ENCODE measurements around the gene TRPM4. TPM values are rescaled to one million over a fixed set of nuclear protein-coding genes. Genes with fewer than 3 reads are reported as not detected.
"Not testable (repeated sequence)": the region's sequence is repeated elsewhere in the genome, so short reads cannot be mapped to it uniquely, and the experiment has no call there.

Gene TRPM4
- total and polyA plus RNA-seq, 2 of the 8 experiments (the other 6 are each of a cell fraction or from before 2014, with no cell fraction given) = 11.3 to 13.3 TPM

GRCh38 chr19:49146408-49146770 is 11.2 kb upstream of the TRPM4 start:
- not testable (repeated sequence) for H4K20me1 ChIP-seq (replicated peaks in 1 of 2; ENCODE audit: control insufficient read depth in 1 of 2, insufficient read depth in 2 of 2, low read length in 2 of 2); H3K23ac ChIP-seq (ENCODE audit: insufficient read length); H3K27ac ChIP-seq (ENCODE audit: low read depth, low read length); H3K36me3 ChIP-seq (ENCODE audit: control insufficient read depth in 2 of 4, insufficient read depth in 4 of 4, low read length in 3 of 4); FAIRE-seq; H2AFZ ChIP-seq (ENCODE audit: low read length); H3K14ac ChIP-seq (ENCODE audit: insufficient read length); H3K9ac ChIP-seq (replicated peaks in 1 of 4; ENCODE audit: extremely low read depth in 1 of 4, low read depth in 3 of 4, low read length in 3 of 4); H3K79me2 ChIP-seq (ENCODE audit: control insufficient read depth in 1 of 2, insufficient read depth in 2 of 2, low read length in 2 of 2); H3K9me3 ChIP-seq (ENCODE audit: insufficient read depth in 2 of 2, low read depth in 1 of 2, low read length in 1 of 2); H2BK15ac ChIP-seq (ENCODE audit: low read length); H3K4ac ChIP-seq (replicated peaks; ENCODE audit: insufficient read length, low read depth, low read length); DNase-seq (ENCODE audit: low read depth in 1 of 2, low spot score in 2 of 2); H2AK5ac ChIP-seq (ENCODE audit: low read depth, low read length); H3K79me1 ChIP-seq (ENCODE audit: low read depth, low read length); H3K27me3 ChIP-seq (replicated peaks in 1 of 4; ENCODE audit: control insufficient read depth in 3 of 4, extremely low read depth in 1 of 4, insufficient read depth in 3 of 4, low read length in 3 of 4)
- peak overlapping the region; percentile 79 for H4K5ac ChIP-seq (ENCODE audit: insufficient read length, low read depth, low read length)
- H2BK120ac ChIP-seq (replicated peaks; ENCODE audit: low read depth, low read length) = peak overlapping the region; percentile 88
- H3K4me2 ChIP-seq (ENCODE audit: insufficient read depth in 1 of 2, low read depth in 2 of 2, low read length in 2 of 2) = peak overlapping the region; percentile 27 to 90
- H3K18ac ChIP-seq (ENCODE audit: extremely low read depth, low read length) = peak overlapping the region; percentile 88
- H3K56ac ChIP-seq (replicated peaks; ENCODE audit: insufficient read length, low read depth, low read length) = peak overlapping the region; percentile 73
- peak overlapping the region; percentile 83; the same call in 1 of the 2 replicates for H2BK5ac ChIP-seq (ENCODE audit: low read depth, low read length)
- H3K4me1 ChIP-seq (replicated peaks in 1 of 4; ENCODE audit: control insufficient read depth in 3 of 4, insufficient read depth in 4 of 4, low read length in 3 of 4) = peaks cover 0 to 19% (median 10%) of the 10 kb centered on the region in 4 experiments; a peak in 6 of 7 replicates
- WGBS, 2 experiments (ENCODE audit: extremely low coverage in 1 of 2, insufficient coverage in 1 of 2, insufficient read length in 1 of 2, insufficient replicate concordance in 2 of 2, low coverage in 1 of 2, low lambda C conversion rate in 2 of 2, missing lambda C conversion rate in 1 of 2) = 17% methylated on average over 7 of the region's 7 CpGs; no CpG with 5 or more reads in 1 of the 2 experiments
- TF ChIP-seq POLR2AphosphoS5 (IDR thresholded peaks at IDR 0.05; ENCODE audit: low read depth, low read length) (0 out of 2 replicates have a peak, but pooled peaks have one; percentile 26), KDM4A (IDR thresholded peaks at IDR 0.05; ENCODE audit: low read depth, low read length, severe bottlenecking) (peak; percentile 38), TAF1 (IDR thresholded peaks at IDR 0.05; ENCODE audit: low read depth, low read length) (peak; percentile 17; the same call in 1 of the 2 replicates)
- peak overlapping the region; percentile 80; the same call in 1 of the 2 replicates for H2BK20ac ChIP-seq (ENCODE audit: low read length)
- H2BK12ac ChIP-seq (ENCODE audit: low read depth, low read length) = 0 out of 2 replicates have a peak overlapping the region, but pooled peaks have one; percentile 50
- peaks cover 31% of the 10 kb centered on the region for H3K23me2 ChIP-seq (ENCODE audit: low read depth, low read length)
- ChIA-PET CTCF (ENCODE audit: partially characterized antibody) (interaction anchor here (0.6 to 6.4 kb wide), 38 partner anchors 9 to 622 kb away, joined by 3 to 99 read pairs (median 4); partner anchors contain the start of genes HRC, LIN7B and TRPM4), POLR2A (ENCODE audit: partially characterized antibody) (interaction anchor here (0.8 to 5.6 kb wide), 18 partner anchors 8 to 1354 kb away, joined by 3 to 47 read pairs (median 4); partner anchors contain the start of genes C19orf73, LIN7B and TRPM4)
- peak overlapping the region; percentile 90 for H4K91ac ChIP-seq (replicated peaks; ENCODE audit: insufficient read length, low read length)
- peak overlapping the region; percentile 18 to 56 (median 32); a peak in 7 of 8 replicates for H3K4me3 ChIP-seq (ENCODE audit: extremely low read depth in 1 of 4, insufficient read depth in 2 of 4, low read depth in 3 of 4, low read length in 4 of 4)
- peak overlapping the region; percentile 72; the same call in 1 of the 2 replicates for H4K8ac ChIP-seq (ENCODE audit: extremely low read depth, insufficient read depth, low read length)
